ENCODE data around the gene DAW1.

Gene DAW1

GRCh38 chr2:227860221-227860641, 11.2 kb upstream of the DAW1 start:
- no peak overlapping the region for H3K4me3 ChIP-seq (ENCODE audit: low read length)
- DNase-seq (ENCODE audit: low read depth): no peak
- TF ChIP-seq CTCF (IDR thresholded peaks at IDR 0.05; ENCODE audit: insufficient read depth, low read depth, low read length, missing control alignments): no peak

GRCh38 chr2:227861011-227861410, 10.4 kb upstream of the DAW1 start:
- DNase-seq (ENCODE audit: low read depth): no peak
- H3K4me3 ChIP-seq (ENCODE audit: low read length): no peak overlapping the region
- no peak for TF ChIP-seq CTCF (IDR thresholded peaks at IDR 0.05; ENCODE audit: insufficient read depth, low read depth, low read length, missing control alignments)

GRCh38 chr2:227862227-227862740, 9.1 kb upstream of the DAW1 start:
- no peak overlapping the region for H3K4me3 ChIP-seq (ENCODE audit: low read length)
- DNase-seq (ENCODE audit: low read depth): peak; percentile 76
- TF ChIP-seq CTCF (IDR thresholded peaks at IDR 0.05; ENCODE audit: insufficient read depth, low read depth, low read length, missing control alignments): peak; percentile 68

- peak; percentile 30 for TF ChIP-seq CTCF (IDR thresholded peaks at IDR 0.05; ENCODE audit: insufficient read depth, low read depth, low read length, missing control alignments)
- H3K4me3 ChIP-seq (ENCODE audit: low read length): no peak overlapping the region
- DNase-seq (ENCODE audit: low read depth): peak; percentile 93
Observed at GRCh38 chr2:227862741-227863588, 8.5 kb upstream of the DAW1 start.

GRCh38 chr2:227864161-227864756, 7.2 kb upstream of the DAW1 start:
- H3K4me3 ChIP-seq (ENCODE audit: low read length): no peak overlapping the region
- no peak for TF ChIP-seq CTCF (IDR thresholded peaks at IDR 0.05; ENCODE audit: insufficient read depth, low read depth, low read length, missing control alignments)
- no peak for DNase-seq (ENCODE audit: low read depth)

- TF ChIP-seq CTCF (IDR thresholded peaks at IDR 0.05; ENCODE audit: insufficient read depth, low read depth, low read length, missing control alignments): no peak
- no peak for DNase-seq (ENCODE audit: low read depth)
- no peak overlapping the region for H3K4me3 ChIP-seq (ENCODE audit: low read length)
Observed at GRCh38 chr2:227865291-227865690, 6.1 kb upstream of the DAW1 start.

All from epithelial cell of esophagus (primary cell).